ENCODE measurements around the gene FAM221B. TPM values are rescaled to one million over a fixed set of nuclear protein-coding genes. Genes with fewer than 3 reads are reported as not detected.

The FAM221B gene
- total RNA-seq, 4 donors from 2014 or later: not detected

DNA sequence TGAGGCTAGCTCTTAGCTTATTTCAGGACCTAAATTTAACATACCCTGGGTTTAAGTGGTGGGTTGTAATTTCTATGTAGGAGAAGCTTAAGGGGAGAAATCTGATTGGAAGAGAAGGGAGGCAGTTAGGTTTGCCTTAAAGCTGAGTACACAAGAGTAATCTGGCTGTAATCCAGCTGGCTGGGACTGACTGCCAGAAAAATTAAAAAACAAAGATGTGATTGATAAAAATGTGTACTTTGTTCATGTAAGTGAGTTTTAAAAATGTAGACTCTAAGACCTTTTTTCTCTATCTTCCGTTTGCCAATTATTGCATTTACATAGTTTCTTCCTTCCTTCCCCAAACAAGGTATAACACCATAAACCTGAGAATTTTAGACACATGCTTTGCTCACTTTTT is 57.0 kb downstream of the FAM221B start:
- peaks cover 20 to 29% (median 26%) of the 10 kb centered on the region in 4 donors for H3K4me1 ChIP-seq
- TF ChIP-seq, protein P1, sequence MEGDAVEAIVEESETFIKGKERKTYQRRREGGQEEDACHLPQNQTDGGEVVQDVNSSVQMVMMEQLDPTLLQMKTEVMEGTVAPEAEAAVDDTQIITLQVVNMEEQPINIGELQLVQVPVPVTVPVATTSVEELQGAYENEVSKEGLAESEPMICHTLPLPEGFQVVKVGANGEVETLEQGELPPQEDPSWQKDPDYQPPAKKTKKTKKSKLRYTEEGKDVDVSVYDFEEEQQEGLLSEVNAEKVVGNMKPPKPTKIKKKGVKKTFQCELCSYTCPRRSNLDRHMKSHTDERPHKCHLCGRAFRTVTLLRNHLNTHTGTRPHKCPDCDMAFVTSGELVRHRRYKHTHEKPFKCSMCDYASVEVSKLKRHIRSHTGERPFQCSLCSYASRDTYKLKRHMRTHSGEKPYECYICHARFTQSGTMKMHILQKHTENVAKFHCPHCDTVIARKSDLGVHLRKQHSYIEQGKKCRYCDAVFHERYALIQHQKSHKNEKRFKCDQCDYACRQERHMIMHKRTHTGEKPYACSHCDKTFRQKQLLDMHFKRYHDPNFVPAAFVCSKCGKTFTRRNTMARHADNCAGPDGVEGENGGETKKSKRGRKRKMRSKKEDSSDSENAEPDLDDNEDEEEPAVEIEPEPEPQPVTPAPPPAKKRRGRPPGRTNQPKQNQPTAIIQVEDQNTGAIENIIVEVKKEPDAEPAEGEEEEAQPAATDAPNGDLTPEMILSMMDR (IDR thresholded peaks at IDR 0.05): no peak
- TF ChIP-seq POLR2AphosphoS5 (IDR thresholded peaks at IDR 0.05) (no peak), EP300 (IDR thresholded peaks at IDR 0.05) (no peak), POLR2A (IDR thresholded peaks at IDR 0.05; ENCODE audit: low read depth) (no peak)
- no peaks in the 10 kb centered on the region for H3K27me3 ChIP-seq
- H3K36me3 ChIP-seq: no peaks in the 10 kb centered on the region
- intact Hi-C loops (cut with DNase I): no loop called here
- DNase-seq (ENCODE audit: extremely low spot score): no peak
- WGBS: 57% methylated on average over 1 of the region's 1 CpG
- H3K9me3 ChIP-seq: no peaks in the 10 kb centered on the region
- peak overlapping the region; percentile 42 to 78 (median 64) for H3K27ac ChIP-seq (replicated peaks in 1 of 4)
- no peak overlapping the region for H3K4me3 ChIP-seq

DNA sequence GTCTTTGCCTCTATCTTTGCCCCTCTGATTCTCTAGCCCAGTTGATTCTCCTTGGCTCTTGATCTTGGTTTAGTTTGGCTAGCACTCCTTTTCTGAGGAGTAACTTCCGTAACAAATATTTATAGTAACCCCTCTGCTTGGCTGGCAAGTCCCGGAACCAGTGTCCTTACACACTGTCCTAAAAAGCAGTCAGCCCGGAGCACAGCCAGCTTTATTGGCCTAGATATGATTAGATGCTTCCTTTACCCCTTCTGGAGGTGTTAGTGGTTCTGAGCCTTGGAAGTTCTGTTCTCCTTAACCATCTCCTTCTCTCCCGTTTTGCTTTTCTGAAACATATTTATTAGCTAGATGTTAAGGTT is 57.5 kb downstream of the FAM221B start:
- Histone ChIP-seq H3K9me3 (no peaks in the 10 kb centered on the region), H3K4me3 (no peak overlapping the region), H3K36me3 (no peaks in the 10 kb centered on the region), H3K27me3 (no peaks in the 10 kb centered on the region), H3K4me1 (peaks cover 20 to 29% (median 26%) of the 10 kb centered on the region in 4 donors), H3K27ac (replicated peaks in 1 of 4) (peak overlapping the region; percentile 42 to 78 (median 64))
- WGBS: 7% methylated on average over 4 of the region's 4 CpGs
- no peak for DNase-seq (ENCODE audit: extremely low spot score)
- intact Hi-C loops (cut with DNase I): no loop called here
- TF ChIP-seq, protein P1 (IDR thresholded peaks at IDR 0.05): no peak
- peak; percentile 33 to 46 for TF ChIP-seq POLR2AphosphoS5 (IDR thresholded peaks at IDR 0.05)

DNA sequence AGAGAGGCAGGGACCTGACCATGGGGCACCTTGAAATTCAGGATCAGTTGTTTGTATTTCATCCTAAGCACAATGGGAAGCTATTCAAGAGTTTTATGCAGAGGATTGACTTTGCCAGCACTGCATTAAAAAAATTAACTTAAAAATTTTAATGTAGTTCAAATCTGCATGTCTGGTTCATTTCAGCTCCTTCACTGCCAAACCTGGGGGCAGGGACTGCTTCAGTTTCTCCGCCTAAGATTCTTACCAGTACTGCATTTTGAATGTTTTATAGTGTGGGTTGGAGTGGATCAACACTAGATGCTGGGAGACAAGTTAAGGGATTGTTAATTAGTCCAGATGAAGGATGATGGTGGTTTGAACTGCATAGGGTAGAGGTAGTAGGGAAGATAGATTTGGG is 58.8 kb downstream of the FAM221B start:
- no peak for DNase-seq (ENCODE audit: extremely low spot score)
- intact Hi-C loops (cut with DNase I): no loop called here
- Histone ChIP-seq H3K36me3 (no peaks in the 10 kb centered on the region), H3K9me3 (no peaks in the 10 kb centered on the region), H3K4me1 (peaks cover 20 to 29% (median 26%) of the 10 kb centered on the region in 4 donors), H3K27me3 (no peaks in the 10 kb centered on the region), H3K27ac (replicated peaks in 1 of 4) (no peak overlapping the region), H3K4me3 (no peak overlapping the region)
- no peak for TF ChIP-seq POLR2A (IDR thresholded peaks at IDR 0.05; ENCODE audit: low read depth)
- no peak for TF ChIP-seq EP300 (IDR thresholded peaks at IDR 0.05)
- TF ChIP-seq, protein P1 (IDR thresholded peaks at IDR 0.05): no peak
- 95% methylated on average over 1 of the region's 1 CpG for WGBS

DNA sequence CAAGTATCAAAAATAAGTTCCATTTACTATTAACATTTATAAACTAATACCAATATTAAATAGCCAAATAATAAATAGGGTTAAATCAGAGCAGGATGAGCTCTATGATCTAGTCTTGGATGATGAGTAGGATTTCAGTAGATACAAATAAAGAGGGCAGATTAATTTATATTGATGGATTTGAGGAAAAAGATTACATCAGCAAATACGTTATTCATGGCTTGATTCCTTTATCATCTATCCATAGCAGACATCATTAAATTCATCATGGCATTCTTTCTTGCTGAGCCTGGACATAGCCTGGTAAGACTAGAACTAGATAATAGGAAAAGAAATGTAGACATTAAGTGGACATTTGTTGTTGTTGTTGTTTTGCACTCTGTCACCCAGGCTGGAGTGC is 61.1 kb downstream of the FAM221B start:
- no peak for DNase-seq (ENCODE audit: extremely low spot score)
- no peaks in the 10 kb centered on the region for H3K9me3 ChIP-seq
- no peak overlapping the region for H3K27ac ChIP-seq (replicated peaks in 1 of 4)
- intact Hi-C loops (cut with DNase I): no loop called here
- peaks cover 20 to 29% (median 26%) of the 10 kb centered on the region in 4 donors for H3K4me1 ChIP-seq
- no peak overlapping the region for H3K4me3 ChIP-seq
- WGBS: 88% methylated on average over 1 of the region's 1 CpG
- no peaks in the 10 kb centered on the region for H3K36me3 ChIP-seq
- H3K27me3 ChIP-seq: no peaks in the 10 kb centered on the region
- TF ChIP-seq POLR2A (IDR thresholded peaks at IDR 0.05; ENCODE audit: low read depth): no peak

DNA sequence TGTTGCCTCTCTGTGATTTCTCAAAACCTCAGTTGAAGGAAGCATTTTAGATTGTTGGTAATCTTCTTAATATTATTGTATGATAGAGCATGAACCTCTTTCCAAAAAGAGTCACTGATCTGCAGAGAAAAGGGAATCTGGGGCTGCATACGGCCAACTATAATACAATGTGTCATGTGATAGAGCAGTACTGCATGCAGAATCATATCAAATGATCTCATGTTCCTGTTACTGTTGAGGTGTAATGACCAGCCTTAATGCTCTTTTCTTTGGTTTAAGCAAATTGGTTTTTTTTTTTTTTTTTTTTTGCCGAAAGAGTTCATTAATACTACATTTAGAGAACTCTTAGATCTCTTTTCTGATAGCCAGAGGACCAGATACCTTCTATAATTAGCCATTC is 61.5 kb downstream of the FAM221B start:
- intact Hi-C loops (cut with DNase I): no loop called here
- peaks cover 17 to 25% (median 23%) of the 10 kb centered on the region in 4 donors for H3K4me1 ChIP-seq
- TF ChIP-seq POLR2AphosphoS5 (IDR thresholded peaks at IDR 0.05): no peak
- TF ChIP-seq EP300 (IDR thresholded peaks at IDR 0.05): no peak
- no peak for TF ChIP-seq POLR2A (IDR thresholded peaks at IDR 0.05; ENCODE audit: low read depth)
- TF ChIP-seq, protein P1 (IDR thresholded peaks at IDR 0.05): no peak
- 87% methylated on average over 2 of the region's 2 CpGs for WGBS
- H3K36me3 ChIP-seq: no peaks in the 10 kb centered on the region
- H3K27me3 ChIP-seq: no peaks in the 10 kb centered on the region
- H3K9me3 ChIP-seq: no peaks in the 10 kb centered on the region
- DNase-seq (ENCODE audit: extremely low spot score): no peak
- H3K27ac ChIP-seq (replicated peaks in 1 of 4): no peak overlapping the region
- no peak overlapping the region for H3K4me3 ChIP-seq

Small RNA genes lying within 50 kb of the gene (small RNA-seq; reads per million reads assigned to genes)
- gene HINT2: 0 reads per million in 3 donors

Other genes with a start within 250 kb of the FAM221B start
- gene TESK1, start 223.5 kb downstream of the FAM221B start, total RNA-seq: 10 to 100 TPM; 48.2 to 80.6 (median 63.4) TPM
- 1 to 10 TPM in 2 of 4 donors, not detected in 2; 1.4 to 2.2 TPM for gene CD72, start 210.3 kb downstream of the FAM221B start, total RNA-seq
- gene SIT1, start 177.8 kb downstream of the FAM221B start, total RNA-seq: under 1 TPM in 3 of 4 donors, not detected in 1; 0.40 to 0.83 (median 0.83) TPM
- 1,000 to 10,000 TPM; 1,899 to 6,162 (median 2,510) TPM for gene RMRP, start 170.7 kb downstream of the FAM221B start, total RNA-seq
- gene CCDC107, start 170.4 kb downstream of the FAM221B start, total RNA-seq: 100 to 1,000 TPM in 2 of 4 donors, 10 to 100 TPM in 2; 68.4 to 117 (median 104) TPM
- 1 to 10 TPM; 1.3 to 3.3 (median 1.7) TPM for gene ARHGEF39, start 163.5 kb downstream of the FAM221B start, total RNA-seq
- 1 to 10 TPM in 1 of 4 donors, not detected in 3; 2.2 TPM for gene CA9, start 154.8 kb downstream of the FAM221B start, total RNA-seq
- gene TPM2, start 138.8 kb downstream of the FAM221B start, total RNA-seq: over 10,000 TPM in 3 of 4 donors, 1,000 to 10,000 TPM in 1; 8,856 to 14,576 (median 12,022) TPM
- 1,000 to 10,000 TPM in 3 of 4 donors, 100 to 1,000 TPM in 1; 934 to 1,435 (median 1,196) TPM for gene TLN1, start 96.5 kb downstream of the FAM221B start, total RNA-seq
- gene CREB3, start 96.1 kb downstream of the FAM221B start, total RNA-seq: 10 to 100 TPM; 65.6 to 97.3 (median 85.4) TPM
- 10 to 100 TPM; 44.0 to 67.8 (median 55.5) TPM for gene GBA2, start 79.5 kb downstream of the FAM221B start, total RNA-seq
- gene RGP1, start 79.4 kb downstream of the FAM221B start, total RNA-seq: 10 to 100 TPM; 22.0 to 31.8 (median 26.8) TPM
- gene MSMP, start 74.5 kb downstream of the FAM221B start, total RNA-seq: 1 to 10 TPM in 1 of 4 donors, not detected in 3; 1.3 TPM
- 10 to 100 TPM; 22.0 to 35.9 (median 29.7) TPM for gene NPR2, start 37.1 kb downstream of the FAM221B start, total RNA-seq
- gene SPAG8, start 16.5 kb downstream of the FAM221B start, total RNA-seq: 1 to 10 TPM in 1 of 4 donors, under 1 TPM in 3; 0.65 to 2.0 (median 0.83) TPM
- 10 to 100 TPM; 23.4 to 32.4 (median 27.5) TPM for gene HINT2, start 13.7 kb downstream of the FAM221B start, total RNA-seq
- gene TMEM8B, start 496 bp upstream of the FAM221B start, total RNA-seq: 10 to 100 TPM in 3 of 4 donors, 1 to 10 TPM in 1; 10.0 to 27.0 (median 20.3) TPM
- not detected for gene OR13J1, start 41.7 kb upstream of the FAM221B start, total RNA-seq
- 10 to 100 TPM in 2 of 4 donors, 1 to 10 TPM in 2; 3.7 to 53.0 (median 15.6) TPM for gene HRCT1, start 77.5 kb upstream of the FAM221B start, total RNA-seq
- gene SPAAR, start 80.8 kb upstream of the FAM221B start, total RNA-seq: 1 to 10 TPM; 2.1 to 5.7 (median 2.8) TPM
- gene OR2S2, start 129.4 kb upstream of the FAM221B start, total RNA-seq: not detected
- gene RECK, start 208.2 kb upstream of the FAM221B start, total RNA-seq: 10 to 100 TPM; 16.6 to 24.2 (median 19.0) TPM